SU-DHL-6 (cell line): ENCODE measurements around the gene DCUN1D2.

Experiments
- CTCF ChIP-seq: fragments of 200-600 bp; sonication (generic); IDR thresholded peaks from one replicate; pipeline ENCODE4 v1.5.1; 2017; ENCODE audit warnings: antibody characterized with exemption, mild to moderate bottlenecking, low read length, moderate library complexity; ENCODE audit not compliant: insufficient read depth, poor library complexity, severe bottlenecking
- EZH2phosphoT487 ChIP-seq: fragments of 200-600 bp; sonication (generic), shearing (Covaris generic); conservative IDR thresholded peaks from 2 replicates; pipeline ENCODE4 v1.6.1; 2018; ENCODE audit warnings: mild to moderate bottlenecking, antibody characterized with exemption, low read length, moderate library complexity, mixed read lengths

- no peak for TF ChIP-seq CTCF
- TF ChIP-seq EZH2phosphoT487 = no peak
Measured at GRCh38 chr13:113455384-113455783, 35.1 kb downstream of the DCUN1D2 start.
